GM10266 (cell line): Measurements from ENCODE around the gene PET100.

Experiments used
- DNase-seq: peaks from one replicate; pipeline ENCODE4 v3.0.0; 2012; ENCODE audit errors: extremely low spot score
- CTCF ChIP-seq: IDR thresholded peaks from 2 replicates; pipeline ENCODE4 v1.5.1; 2012; ENCODE audit warnings: mild to moderate bottlenecking, low read depth; ENCODE audit not compliant: control insufficient read depth, insufficient read depth; ENCODE audit errors: missing control alignments

PET100 gene

GRCh38 chr19:7597689-7598088 is 31.9 kb upstream of the PET100 start:
- no peak for DNase-seq
- TF ChIP-seq CTCF: no peak

- TF ChIP-seq CTCF: no peak
- no peak for DNase-seq
Observed at GRCh38 chr19:7598180-7598579, 31.4 kb upstream of the PET100 start.

GRCh38 chr19:7600721-7601120 is 28.9 kb upstream of the PET100 start:
- DNase-seq: no peak
- no peak for TF ChIP-seq CTCF

GRCh38 chr19:7602240-7602934 is 27.2 kb upstream of the PET100 start:
- DNase-seq: no peak
- no peak for TF ChIP-seq CTCF

- no peak for DNase-seq
- no peak for TF ChIP-seq CTCF
Observed at GRCh38 chr19:7602935-7603497, 26.6 kb upstream of the PET100 start.

GRCh38 chr19:7603919-7604318 is 25.7 kb upstream of the PET100 start:
- TF ChIP-seq CTCF: no peak
- DNase-seq: no peak

GRCh38 chr19:7605490-7606222 is 23.9 kb upstream of the PET100 start:
- no peak for DNase-seq
- no peak for TF ChIP-seq CTCF
